HK-2 (cell line): ENCODE data around the gene UBTD2.
"Not testable (repeated sequence)": the region's sequence is repeated elsewhere in the genome, so short reads cannot be mapped to it uniquely, and the experiment has no call there.

Source experiments
- DNase-seq: peaks from one replicate; pipeline ENCODE4 v3.0.0-alpha.2; 2018; ENCODE audit not compliant: unreplicated experiment

UBTD2 gene

GRCh38 chr5:172251419-172251818, 32.1 kb downstream of the UBTD2 start:
- no peak for DNase-seq

- DNase-seq = no peak
Measured at GRCh38 chr5:172248637-172249036, 34.9 kb downstream of the UBTD2 start.

GRCh38 chr5:172245703-172246125, 37.9 kb downstream of the UBTD2 start:
- no peak for DNase-seq

- no peak for DNase-seq
Measured at GRCh38 chr5:172245046-172245445, 38.5 kb downstream of the UBTD2 start.

GRCh38 chr5:172243302-172243701, 40.3 kb downstream of the UBTD2 start:
- no peak for DNase-seq

- no peak for DNase-seq
Measured at GRCh38 chr5:172238334-172238733, 45.2 kb downstream of the UBTD2 start.

GRCh38 chr5:172235827-172236736, 47.5 kb downstream of the UBTD2 start:
- DNase-seq = no peak

- no peak for DNase-seq
Measured at GRCh38 chr5:172235132-172235780, 48.3 kb downstream of the UBTD2 start.

- no peak for DNase-seq
Measured at GRCh38 chr5:172234031-172234430, 49.5 kb downstream of the UBTD2 start.

GRCh38 chr5:172229904-172230303, 53.7 kb downstream of the UBTD2 start:
- no peak for DNase-seq

- DNase-seq = no peak
Measured at GRCh38 chr5:172224996-172225395, 58.6 kb downstream of the UBTD2 start.

- DNase-seq = no peak
Measured at GRCh38 chr5:172223901-172224873, 59.4 kb downstream of the UBTD2 start.

GRCh38 chr5:172219296-172219695, 64.3 kb downstream of the UBTD2 start:
- no peak for DNase-seq

GRCh38 chr5:172216345-172216744, 67.2 kb downstream of the UBTD2 start:
- no peak for DNase-seq

- no peak for DNase-seq
Measured at GRCh38 chr5:172213126-172213525, 70.4 kb downstream of the UBTD2 start.

- DNase-seq = no peak
Measured at GRCh38 chr5:172211676-172212075, 71.9 kb downstream of the UBTD2 start.

GRCh38 chr5:172209714-172210113, 73.8 kb downstream of the UBTD2 start:
- DNase-seq = no peak

GRCh38 chr5:172207511-172207910, 76.1 kb downstream of the UBTD2 start:
- DNase-seq = no peak

GRCh38 chr5:172205984-172206383, 77.6 kb downstream of the UBTD2 start:
- DNase-seq = not testable (repeated sequence)

- DNase-seq = no peak
Measured at GRCh38 chr5:172200476-172200875, 83.1 kb downstream of the UBTD2 start.

GRCh38 chr5:172199446-172199845, 84.1 kb downstream of the UBTD2 start:
- DNase-seq = no peak

- DNase-seq = not testable (repeated sequence)
Measured at GRCh38 chr5:172197775-172198174, 85.8 kb downstream of the UBTD2 start.
